SHP77 (cell line): ENCODE measurements around the gene SCAP.

ENCODE experiments used
- DNase-seq, 2 experiments: peaks; one replicate each; lab custom pipeline; 2025; lab: John Stamatoyannopoulos, UW

The SCAP gene

GRCh38 chr3:47430606-47431005 lies 45.1 kb downstream of the SCAP start:
- no peak for DNase-seq

DNA sequence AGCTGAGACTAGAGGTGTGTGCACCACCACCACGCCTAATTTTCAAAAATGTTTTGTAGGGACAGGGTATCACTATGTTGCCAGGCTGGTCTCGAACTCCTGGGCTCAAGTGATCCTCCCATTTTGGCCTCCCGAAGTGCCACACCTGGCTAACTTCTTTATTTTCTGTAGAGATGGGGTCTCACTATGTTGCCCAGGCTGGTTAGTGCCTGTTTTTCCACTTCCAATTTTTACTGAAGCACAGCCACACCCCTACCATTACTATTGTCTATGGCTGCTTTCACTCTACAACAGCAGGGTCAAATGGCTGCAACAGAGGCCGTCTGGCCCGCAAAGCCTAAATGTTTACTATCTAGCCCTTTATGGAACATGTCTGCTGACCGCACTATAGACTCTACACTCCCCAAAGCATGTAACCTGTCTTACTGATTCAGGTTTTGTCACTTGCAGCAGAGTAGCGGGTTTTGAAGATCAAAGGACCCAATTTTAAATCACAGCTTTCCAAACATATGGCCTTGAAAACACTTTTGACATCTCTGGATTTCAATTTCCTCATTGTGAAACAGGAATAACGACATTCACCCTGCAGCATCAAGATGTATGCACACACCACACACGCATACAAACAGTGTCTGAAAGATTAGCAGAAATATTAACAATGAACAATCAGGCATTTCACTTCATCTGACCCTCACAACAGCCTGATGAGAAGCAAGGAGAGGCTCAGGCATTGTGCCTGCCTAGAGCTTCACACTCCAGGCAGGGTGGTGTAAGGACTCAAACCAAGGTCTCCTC lies 46.1 kb downstream of the SCAP start:
- no peak for DNase-seq

- DNase-seq, result no peak
These were observed 47.1 kb downstream of the SCAP start for GRCh38 chr3:47428662-47429061.

GRCh38 chr3:47427866-47428265 lies 47.9 kb downstream of the SCAP start:
- no peak for DNase-seq

GRCh38 chr3:47425959-47426358 lies 49.8 kb downstream of the SCAP start:
- DNase-seq, result no peak

DNA sequence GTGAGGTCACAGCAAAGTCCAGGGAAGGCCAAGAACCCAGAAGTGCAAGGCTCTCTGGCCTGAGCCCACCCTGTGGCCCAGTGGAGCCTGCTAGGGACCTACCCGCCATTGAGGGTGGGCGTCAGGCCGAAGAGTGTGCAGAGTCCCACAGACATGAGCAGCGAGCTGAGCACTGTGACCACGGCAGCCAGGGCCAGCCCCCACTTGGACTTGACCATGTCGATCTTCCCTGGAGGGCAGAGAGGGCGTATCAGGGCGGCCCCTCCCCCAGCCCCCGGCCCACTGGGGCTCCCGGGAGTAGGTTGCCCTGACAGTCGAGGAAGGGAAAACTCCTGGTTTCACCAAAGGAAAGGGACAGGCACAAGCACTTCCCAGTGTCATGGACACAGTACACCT lies 50.4 kb downstream of the SCAP start:
- DNase-seq, result no peak

- DNase-seq, result no peak
These were observed 51.0 kb downstream of the SCAP start for GRCh38 chr3:47424434-47425382.

DNA sequence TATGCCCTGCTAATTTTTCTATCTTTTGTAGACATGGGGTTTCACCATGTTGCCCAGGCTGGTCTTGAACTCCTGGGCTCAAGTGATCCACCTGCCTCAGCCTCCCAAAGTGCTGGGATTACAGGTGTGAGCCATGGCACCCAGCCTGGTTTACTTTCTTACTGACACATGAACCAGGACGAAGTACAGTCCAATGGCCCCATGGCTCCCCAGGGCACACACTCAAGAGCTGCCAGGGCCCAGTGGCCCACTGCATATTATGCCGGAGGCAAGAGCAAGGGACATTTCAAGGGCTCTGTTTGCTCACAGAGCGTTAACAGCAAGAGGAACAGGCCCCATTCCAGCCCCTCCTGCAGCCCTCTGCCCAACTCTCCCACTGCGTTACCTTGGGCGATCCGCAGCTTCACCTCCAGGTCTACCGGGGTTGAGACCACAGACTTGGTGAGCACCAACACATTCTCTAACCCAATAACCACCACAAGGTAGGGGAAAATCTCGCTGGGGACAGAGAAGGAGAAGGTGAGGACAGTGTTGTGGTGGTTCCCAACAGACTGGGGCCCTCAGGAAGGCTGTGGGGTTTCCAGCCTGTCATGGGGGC lies 52.1 kb downstream of the SCAP start:
- DNase-seq, result no peak

DNA sequence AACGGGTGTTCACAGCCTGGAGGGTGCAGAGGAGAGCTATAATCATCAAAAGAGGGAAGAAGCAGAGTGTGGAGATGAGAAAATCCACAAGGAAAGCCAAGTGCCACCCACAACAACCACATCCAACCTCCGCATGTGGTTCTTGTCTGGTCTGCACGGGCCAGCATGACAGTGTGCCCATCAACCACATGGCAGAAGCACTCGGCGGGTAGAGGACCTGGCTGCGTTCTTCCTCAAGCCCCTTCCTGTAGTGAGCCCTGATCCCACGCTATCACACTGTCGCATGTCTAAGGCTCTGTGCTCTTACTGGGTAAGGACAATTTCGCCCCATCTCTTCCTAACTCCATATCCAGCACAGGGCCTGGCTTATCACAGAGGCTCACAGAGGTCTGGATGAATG lies 53.0 kb downstream of the SCAP start:
- DNase-seq, result no peak

DNA sequence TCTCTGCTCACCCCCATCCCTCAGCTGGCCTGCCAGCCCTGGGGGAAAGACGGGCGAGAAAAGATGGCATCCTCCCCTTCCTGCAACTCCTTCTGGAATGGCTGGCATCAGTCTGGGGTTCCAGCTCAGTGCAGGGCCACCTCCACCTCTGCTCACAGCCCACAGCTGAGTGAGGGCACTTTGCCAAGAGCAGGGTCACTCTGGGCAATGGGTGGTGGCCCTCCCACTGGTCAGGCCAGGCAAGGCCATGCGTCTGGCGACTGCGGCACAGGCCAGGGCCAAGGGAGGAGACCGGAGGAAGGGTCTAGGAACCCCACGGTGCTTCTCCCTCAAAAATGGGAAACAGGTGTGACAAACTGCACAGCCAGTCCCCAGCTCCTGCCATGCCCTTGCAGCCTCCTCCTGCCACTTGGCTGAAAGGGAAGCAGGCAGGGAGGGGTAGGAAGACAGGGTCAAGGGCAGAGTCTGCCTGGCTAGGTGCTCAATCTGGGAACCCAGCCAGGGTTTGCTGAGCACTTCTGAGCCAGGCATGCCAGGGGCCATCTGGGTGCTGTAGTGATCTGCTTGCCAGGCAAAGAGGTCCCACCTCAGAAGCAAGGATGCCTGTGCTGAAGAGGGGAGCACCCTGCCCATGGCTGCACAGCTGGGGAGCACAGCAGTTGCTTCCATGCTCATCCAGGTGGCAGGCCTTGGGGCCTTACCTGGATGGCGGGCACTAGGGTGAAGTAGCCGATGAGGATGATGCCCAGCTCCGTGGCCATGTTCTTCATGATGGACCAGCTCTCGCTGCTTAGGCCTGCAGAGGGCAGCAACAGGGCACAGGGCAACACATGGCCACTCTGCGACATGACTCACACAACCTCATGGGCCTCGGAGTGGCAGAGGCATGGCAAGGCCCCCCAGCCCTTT lies 53.7 kb downstream of the SCAP start:
- peak in 1 of 2 experiments; percentile 14 for DNase-seq

GRCh38 chr3:47420511-47421484 lies 54.9 kb downstream of the SCAP start:
- peak; percentile 56 to 78 for DNase-seq

- DNase-seq, result no peak
These were observed 55.7 kb downstream of the SCAP start for GRCh38 chr3:47420044-47420430.

DNA sequence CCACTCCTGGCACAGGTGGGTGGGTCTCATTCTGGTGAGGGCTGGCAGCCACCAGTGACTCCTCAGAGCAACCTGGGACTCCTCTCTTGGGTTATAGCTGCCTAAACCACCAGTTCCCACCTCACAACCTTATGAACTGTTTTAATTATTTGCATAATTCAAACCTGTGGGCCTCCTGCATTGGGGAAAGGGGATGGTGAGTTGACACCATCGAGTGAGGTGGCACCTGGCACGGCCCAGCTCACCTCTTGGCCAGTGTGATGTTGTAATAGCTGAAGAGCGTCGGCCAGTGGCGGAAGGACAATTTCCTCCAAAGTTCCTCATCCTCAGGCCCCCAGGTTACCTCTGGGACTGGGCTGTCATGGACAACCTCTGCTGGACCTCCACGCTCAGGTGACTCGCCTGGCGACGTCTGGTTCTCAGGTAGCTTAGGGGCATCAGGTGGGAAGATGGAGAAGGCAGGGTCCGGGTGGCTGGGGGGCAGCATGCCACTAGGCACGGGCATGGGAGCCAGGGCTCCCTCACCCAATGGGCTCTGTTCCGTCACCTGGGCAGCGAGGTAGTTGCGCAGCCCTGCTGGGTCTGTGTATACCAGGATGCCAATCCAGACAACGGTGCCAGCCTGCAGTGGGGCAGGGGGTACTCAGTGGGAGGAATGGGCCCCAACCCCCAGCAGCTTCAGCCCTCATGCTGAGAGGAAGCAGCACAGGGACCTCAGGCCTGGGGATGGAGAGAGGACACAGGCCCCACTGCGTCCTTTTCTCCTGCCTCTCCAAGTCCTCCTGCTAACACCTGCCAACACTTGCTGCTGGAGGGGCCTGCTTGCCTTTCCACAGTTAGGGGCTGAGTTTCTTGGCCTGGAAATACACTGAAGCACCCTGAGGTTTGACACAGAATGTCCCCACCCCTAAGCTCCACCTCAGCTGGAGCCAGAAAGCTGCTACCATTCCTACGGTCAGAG lies 56.4 kb downstream of the SCAP start:
- no peak for DNase-seq

DNA sequence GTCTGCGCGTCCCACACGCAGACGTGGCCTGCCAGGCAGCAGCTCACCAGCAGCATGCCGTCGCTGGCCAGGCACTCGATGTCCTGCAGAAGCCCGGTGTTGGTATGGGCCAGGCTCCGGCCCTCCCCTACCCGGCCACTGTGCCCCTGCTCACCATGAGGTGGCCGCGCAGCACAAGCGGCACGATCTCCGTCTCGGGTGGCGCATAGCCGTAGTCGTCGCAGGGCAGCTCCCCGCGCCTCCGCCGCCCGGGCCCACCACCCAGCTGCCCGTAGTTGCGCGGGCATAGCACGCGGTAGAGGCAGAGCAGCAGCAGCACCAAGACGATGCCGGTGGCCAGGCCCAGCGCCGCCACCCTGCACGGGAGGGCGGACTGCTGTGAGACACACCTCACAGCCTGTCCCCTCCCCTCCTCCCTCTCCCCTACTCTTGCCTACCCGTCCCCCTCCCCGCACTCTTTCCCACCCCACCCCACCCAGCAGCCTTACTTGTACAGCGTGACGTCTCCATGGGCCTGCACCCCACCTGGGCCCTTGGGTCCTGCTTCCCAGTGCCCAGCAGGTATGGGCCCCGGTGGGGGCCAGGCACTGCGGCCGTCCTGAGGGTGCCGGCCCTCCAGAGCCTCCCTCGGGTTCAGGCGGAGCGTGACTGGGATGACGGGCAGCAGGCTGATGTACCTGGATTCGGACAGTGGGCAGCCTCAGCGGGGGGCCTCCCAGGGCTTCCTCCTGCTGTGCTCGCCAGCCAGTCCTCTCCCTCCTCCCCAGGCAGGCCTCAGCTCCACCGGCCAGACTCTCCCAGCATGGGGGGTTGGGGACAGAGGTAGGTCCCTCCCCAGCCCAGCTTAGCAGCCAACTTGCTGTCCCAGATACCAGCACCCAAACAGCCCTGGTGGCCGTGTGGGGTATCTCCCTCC lies 57.3 kb downstream of the SCAP start:
- no peak for DNase-seq

DNA sequence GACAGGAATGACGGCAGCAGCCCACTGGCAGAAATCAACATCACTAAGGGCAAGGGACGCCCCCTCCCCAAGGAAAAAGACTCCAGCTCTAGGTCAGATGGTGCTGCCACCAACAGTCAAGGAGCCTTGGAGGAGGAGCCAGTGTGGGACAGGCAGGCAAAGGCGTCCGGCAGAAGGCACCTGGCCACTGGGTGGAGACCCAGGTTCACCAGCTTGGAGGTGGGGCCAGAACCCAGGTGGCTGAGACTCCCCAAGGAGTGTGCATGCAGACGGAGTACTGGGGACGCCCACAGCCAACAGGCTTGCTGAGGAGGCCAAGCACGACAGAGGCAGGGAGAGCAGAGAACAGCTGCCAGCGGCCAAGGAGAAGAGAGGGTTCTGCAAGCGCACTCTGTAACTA lies 59.7 kb downstream of the SCAP start:
- no peak for DNase-seq

GRCh38 chr3:47414666-47415587 lies 60.8 kb downstream of the SCAP start:
- no peak for DNase-seq

- DNase-seq, result no peak
These were observed 61.6 kb downstream of the SCAP start for GRCh38 chr3:47414161-47414564.
